HG02610 (cell line): ENCODE data around the gene ASCL5.
A peak's percentile ranks its signal among the peaks of the same experiment; 100 is the strongest.

Experiments
- ATAC-seq: cut with Tn5 transposase; IDR thresholded peaks from one replicate; pipeline ENCODE4 v1.9.1; 2021; ENCODE audit warnings: mild to moderate bottlenecking, moderate library complexity; ENCODE audit not compliant: unreplicated experiment

The ASCL5 gene

DNA sequence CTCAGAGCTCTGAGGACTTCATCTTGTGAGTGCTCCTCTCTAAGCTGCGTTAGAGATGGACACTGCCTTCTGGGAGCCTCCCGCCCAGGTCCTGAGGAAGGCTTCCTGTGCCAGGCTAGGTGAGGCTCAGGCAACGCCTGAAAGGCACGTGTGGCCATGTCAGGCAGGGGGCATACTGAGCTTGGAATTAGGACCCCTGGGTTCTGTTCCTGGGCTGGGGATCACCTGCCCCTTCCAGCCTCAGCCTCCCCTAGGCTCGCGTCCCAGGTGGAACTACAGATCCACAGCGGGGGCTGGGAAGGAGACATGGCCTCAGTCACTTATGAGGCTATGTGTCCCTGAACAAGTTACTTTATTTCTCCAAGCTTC lies 10.0 kb upstream of the ASCL5 start:
- ATAC-seq: no peak

DNA sequence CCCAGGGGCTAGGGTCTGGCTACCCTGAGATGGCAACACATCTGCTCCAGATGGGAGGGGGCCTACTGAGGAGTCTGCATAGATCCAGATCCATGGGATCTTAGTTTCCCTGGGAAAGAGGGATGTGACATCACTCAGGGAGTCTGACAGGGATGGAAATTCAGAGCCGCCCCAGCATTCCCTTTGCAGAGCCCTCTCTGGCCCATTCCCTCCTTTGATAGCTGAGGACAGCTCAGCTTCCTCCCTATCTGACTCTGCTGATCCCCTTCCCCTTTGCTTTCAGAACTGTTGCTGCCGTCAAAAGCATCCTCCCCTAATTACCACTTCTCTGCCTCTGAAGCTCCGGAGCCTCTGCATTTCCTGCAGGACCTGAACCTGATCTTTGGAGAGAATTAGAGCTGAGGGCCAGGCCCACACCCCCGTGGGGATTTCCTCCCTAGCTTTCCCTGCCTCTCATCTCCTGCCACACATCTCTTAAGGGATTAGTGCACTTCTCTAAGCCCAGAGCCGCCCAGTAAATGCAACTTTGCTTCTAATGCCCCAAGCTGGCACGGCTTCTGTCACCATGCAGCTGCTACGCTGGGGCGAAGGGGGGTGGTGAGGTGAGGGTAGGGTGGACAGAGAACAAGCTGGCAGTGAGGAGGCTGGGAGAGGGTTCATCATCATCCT lies 9.5 kb upstream of the ASCL5 start:
- ATAC-seq: no peak

GRCh38 chr1:201134405-201134804 lies 7.4 kb upstream of the ASCL5 start:
- ATAC-seq: no peak

GRCh38 chr1:201131398-201131797 lies 4.4 kb upstream of the ASCL5 start:
- ATAC-seq: no peak

DNA sequence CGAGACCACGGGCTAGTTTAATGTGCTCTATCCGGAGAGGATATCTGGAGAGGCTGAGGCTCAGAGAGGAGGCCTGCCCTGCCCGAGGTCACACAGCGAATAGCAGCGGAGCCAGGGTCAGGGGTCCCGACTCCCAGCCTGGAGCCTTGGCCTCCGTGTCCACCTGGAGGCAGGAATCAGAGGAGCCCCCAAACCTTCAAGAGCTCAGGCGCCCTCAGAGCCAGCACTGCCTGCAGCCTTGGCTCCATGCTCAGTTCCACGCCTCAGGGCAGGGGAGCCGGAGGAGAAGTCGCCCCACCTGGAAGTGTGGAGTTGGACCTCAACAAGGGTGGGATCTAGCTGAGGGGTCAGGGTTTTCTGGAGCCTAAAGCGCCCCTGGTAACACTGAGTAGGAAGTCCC lies 2.0 kb upstream of the ASCL5 start:
- ATAC-seq: no peak

DNA sequence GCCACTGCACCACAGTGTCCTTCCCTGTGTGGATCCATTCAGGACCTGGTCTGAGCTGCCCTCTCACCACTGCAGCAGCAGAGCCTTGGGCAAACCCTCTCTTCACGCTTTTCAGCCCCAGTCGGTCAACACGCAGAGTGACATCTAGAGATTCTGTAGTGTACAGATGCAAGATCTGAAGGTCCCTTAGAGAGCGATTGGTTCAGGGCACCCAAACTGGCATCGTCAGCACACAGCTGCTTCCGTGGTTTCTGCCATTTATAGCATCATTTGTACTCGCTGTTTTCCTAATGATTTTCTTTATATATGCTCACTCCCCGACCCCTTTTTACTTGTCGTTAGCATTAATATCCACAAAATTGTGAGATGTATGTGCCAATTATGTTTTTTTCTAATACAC lies 1.5 kb upstream of the ASCL5 start:
- no peak for ATAC-seq

- no peak for ATAC-seq
Measured at GRCh38 chr1:201127755-201128455, 921 bp upstream of the ASCL5 start.

DNA sequence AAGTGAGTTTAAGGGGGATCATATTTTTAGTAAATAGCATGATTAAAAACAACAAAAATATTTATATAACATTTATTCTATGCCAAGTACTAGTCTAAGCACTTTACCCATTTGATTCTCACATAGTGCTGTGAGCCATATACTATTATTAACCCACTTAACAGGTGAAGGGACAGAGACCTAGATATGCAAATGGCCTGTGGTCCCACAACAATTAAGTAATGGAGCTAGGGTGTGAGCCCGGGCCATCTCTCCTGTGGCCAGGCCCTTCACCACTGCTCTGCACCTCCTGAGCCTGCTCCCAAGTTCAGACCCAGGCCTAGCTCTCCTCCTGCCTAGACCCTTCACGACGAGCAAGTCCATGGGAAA lies 537 bp downstream of the ASCL5 start:
- no peak for ATAC-seq

DNA sequence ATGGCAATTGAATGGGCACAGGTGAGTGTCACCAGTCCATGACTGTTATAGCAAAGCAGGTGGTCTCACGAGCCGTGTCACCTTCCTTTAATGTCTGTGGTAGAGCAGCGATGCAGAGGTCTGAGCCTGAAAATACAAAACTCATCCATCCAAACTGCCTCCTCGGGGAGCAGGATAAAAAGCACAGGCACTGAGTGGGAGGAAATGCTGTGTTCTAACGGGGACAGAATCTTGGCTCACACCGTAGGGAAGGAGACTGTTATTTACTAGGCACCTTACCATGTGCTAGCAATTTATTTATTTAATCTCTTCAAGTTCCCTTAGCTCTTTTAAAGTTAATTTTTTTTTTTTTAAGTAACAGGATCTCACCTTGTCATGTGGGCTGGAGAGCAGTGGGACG lies 1.2 kb downstream of the ASCL5 start:
- ATAC-seq: no peak

- ATAC-seq: no peak
Measured at GRCh38 chr1:201125019-201125418, 2.0 kb downstream of the ASCL5 start.

DNA sequence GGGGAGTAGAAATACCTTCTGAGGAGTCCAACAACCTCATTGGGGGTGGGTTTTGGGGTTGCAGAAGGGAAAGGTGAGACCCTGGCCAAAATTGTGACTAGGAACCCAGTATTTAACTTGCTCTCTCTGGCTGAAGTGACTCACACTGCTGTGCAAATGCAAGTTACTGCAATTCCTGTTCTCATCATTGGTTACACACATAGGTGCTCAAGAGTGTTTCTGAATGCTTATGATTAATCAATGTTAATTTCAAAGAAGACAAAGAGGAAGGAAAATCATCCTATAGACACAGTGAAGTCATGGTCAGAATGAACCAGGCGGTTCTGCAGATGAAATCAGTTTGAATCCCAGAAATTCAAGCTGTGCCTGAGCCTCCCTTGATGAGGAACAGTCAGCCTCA lies 3.1 kb downstream of the ASCL5 start:
- no peak for ATAC-seq

- ATAC-seq: no peak
Measured at GRCh38 chr1:201122321-201122957, 4.5 kb downstream of the ASCL5 start.

GRCh38 chr1:201119206-201120197 lies 7.5 kb downstream of the ASCL5 start:
- ATAC-seq: no peak

- no peak for ATAC-seq
Measured at GRCh38 chr1:201116091-201116490, 10.9 kb downstream of the ASCL5 start.

- no peak for ATAC-seq
Measured at GRCh38 chr1:201115390-201115937, 11.5 kb downstream of the ASCL5 start.

DNA sequence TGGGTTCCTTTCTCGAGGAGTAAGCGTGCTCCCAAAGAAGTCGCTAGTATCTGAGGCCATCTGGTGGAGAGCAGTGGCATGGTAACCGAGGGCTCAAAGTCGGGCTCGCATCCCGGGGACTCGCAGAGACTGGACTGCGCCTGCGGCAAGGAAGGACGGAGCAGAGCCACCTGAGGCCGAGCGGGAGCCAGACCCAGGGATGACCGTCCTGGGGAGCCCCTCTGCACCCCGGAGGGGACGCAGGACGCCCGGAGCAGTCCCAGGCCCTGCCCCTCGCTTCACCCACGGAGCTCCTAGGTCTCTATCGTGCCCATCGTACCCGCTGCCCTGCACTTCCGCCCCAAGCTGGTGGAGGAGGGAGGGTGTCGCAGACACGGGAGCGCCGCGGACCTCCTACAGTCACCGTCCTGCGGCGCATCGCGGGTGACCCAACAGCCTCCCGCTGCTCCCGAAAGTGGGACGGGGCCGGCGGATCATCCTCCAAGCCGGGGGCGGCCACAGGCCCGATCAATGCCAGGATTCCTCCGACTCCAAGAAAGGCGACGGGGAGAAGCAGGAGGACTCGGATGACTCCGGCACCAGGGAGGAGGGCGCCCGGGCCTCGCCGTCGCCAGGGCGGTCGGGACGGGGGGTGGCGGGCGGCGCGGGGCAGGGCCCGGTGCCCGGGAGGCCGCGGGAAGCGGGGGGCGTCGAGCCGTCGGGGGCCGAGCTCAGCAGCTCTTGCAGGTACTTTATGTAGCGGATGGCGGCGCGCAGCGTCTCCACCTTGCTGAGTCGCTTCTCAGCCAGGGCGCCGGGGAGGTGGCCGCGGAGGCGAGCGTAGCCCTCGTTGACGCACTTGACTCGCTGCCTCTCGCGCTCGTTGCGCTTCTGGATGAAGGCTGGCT lies 12.5 kb downstream of the ASCL5 start:
- peak; percentile 84 for ATAC-seq

GRCh38 chr1:201113451-201114244 lies 13.3 kb downstream of the ASCL5 start:
- no peak for ATAC-seq

DNA sequence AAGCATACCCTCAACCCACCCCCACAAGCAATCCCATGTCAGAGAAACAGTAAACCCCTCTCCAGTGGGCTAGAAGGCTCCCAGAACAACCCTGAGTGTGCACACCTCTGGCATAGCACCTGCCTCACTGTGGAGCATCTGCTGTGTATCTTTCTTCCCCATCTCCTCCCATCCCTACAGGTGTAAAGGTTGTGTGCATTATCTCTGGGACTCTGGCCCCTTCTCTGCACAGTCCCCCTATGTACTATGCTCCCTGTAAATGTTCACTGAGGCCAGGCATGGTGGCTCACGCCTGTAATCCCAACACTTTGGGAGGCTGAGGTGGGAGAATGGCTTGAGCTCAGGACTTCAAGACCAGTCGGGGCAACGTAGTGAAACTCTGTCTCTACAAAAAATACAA lies 14.1 kb downstream of the ASCL5 start:
- ATAC-seq: no peak

GRCh38 chr1:201112173-201112731 lies 14.7 kb downstream of the ASCL5 start, which contains the start of gene CACNA1S:
Gene CACNA1S, minus strand, starts transcription at chr1:201112426. Its CDS starts 87 bp downstream, at chr1:201112339.
- no peak for ATAC-seq
